ENCODE measurements around the gene FBXO39.

GRCh38 chr17:6789146-6789545 is 13.1 kb downstream of the FBXO39 start:
- TF ChIP-seq POLR2A (IDR thresholded peaks at IDR 0.05), result no peak
- no peak for TF ChIP-seq POLR2AphosphoS5 (IDR thresholded peaks at IDR 0.05)
- TF ChIP-seq, protein P1, sequence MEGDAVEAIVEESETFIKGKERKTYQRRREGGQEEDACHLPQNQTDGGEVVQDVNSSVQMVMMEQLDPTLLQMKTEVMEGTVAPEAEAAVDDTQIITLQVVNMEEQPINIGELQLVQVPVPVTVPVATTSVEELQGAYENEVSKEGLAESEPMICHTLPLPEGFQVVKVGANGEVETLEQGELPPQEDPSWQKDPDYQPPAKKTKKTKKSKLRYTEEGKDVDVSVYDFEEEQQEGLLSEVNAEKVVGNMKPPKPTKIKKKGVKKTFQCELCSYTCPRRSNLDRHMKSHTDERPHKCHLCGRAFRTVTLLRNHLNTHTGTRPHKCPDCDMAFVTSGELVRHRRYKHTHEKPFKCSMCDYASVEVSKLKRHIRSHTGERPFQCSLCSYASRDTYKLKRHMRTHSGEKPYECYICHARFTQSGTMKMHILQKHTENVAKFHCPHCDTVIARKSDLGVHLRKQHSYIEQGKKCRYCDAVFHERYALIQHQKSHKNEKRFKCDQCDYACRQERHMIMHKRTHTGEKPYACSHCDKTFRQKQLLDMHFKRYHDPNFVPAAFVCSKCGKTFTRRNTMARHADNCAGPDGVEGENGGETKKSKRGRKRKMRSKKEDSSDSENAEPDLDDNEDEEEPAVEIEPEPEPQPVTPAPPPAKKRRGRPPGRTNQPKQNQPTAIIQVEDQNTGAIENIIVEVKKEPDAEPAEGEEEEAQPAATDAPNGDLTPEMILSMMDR (IDR thresholded peaks at IDR 0.05), result no peak
- no peak for TF ChIP-seq EP300 (IDR thresholded peaks at IDR 0.05)

Data from stomach (tissue), 4 donors.